Loucy (cell line): ENCODE measurements around the gene BCL11B.

Experiments used
- H2AFZ ChIP-seq: fragments of 200-600 bp; sonication (generic); 2 replicates; pipeline ENCODE4 v1.6.0; 2016; ENCODE audit warnings: antibody characterized with exemption, mild to moderate bottlenecking, low read length, moderate library complexity
- H3F3A ChIP-seq: fragments of 200-600 bp; 2 replicates; pipeline ENCODE4 v1.6.0; 2016; ENCODE audit warnings: antibody characterized with exemption, low read depth, mild to moderate bottlenecking
- H3K27me3 ChIP-seq: fragments of 200-600 bp; sonication (generic); 2 replicates; pipeline ENCODE4 v1.6.1; 2014; ENCODE audit warnings: low read length, mild to moderate bottlenecking; ENCODE audit not compliant: insufficient read depth, poor library complexity, severe bottlenecking
- H3K36me3 ChIP-seq: fragments of 200-600 bp; sonication (generic); 2 replicates; pipeline ENCODE4 v1.6.1; 2016; ENCODE audit warnings: low read length; ENCODE audit not compliant: insufficient read depth
- H3K4me1 ChIP-seq: fragments of 200-600 bp; sonication (generic); 2 replicates; pipeline ENCODE4 v1.5.1; 2014; ENCODE audit warnings: low read length, mild to moderate bottlenecking; ENCODE audit not compliant: insufficient read depth, poor library complexity, severe bottlenecking
- H3K4me2 ChIP-seq: fragments of 200-600 bp; sonication (generic); 2 replicates; pipeline ENCODE4 v1.6.0; 2014; ENCODE audit warnings: antibody characterized with exemption, low read length, low read depth, mild to moderate bottlenecking; ENCODE audit not compliant: poor library complexity, severe bottlenecking
- H3K4me3 ChIP-seq: fragments of 200-600 bp; sonication (generic); 2 replicates; pipeline ENCODE4 v1.5.1; 2014; ENCODE audit warnings: low read length, mild to moderate bottlenecking, mixed read lengths; ENCODE audit not compliant: poor library complexity, severe bottlenecking
- H3K79me2 ChIP-seq: fragments of 200-600 bp; sonication (generic); 2 replicates; pipeline ENCODE4 v1.6.1; 2014; ENCODE audit warnings: low read length; ENCODE audit not compliant: insufficient read depth
- H3K9ac ChIP-seq: fragments of 200-600 bp; sonication (generic); 2 replicates; pipeline ENCODE4 v1.6.0; 2014; ENCODE audit warnings: mild to moderate bottlenecking, low read depth, low read length, moderate library complexity; ENCODE audit not compliant: poor library complexity, severe bottlenecking
- H3K9me2 ChIP-seq: fragments of 200-600 bp; sonication (generic); replicated peaks from 2 replicates; pipeline ENCODE4 v1.6.1; 2016; ENCODE audit warnings: low read depth, low read length, mixed read lengths
- H3K9me3 ChIP-seq: fragments of 200-600 bp; sonication (generic); 2 replicates; pipeline ENCODE4 v1.6.1; 2014; ENCODE audit warnings: mild to moderate bottlenecking, antibody characterized with exemption, low read length, low read depth; ENCODE audit not compliant: insufficient read depth
- H4K20me1 ChIP-seq: fragments of 200-600 bp; sonication (generic); 2 replicates; pipeline ENCODE4 v1.6.0; 2014; ENCODE audit warnings: antibody characterized with exemption, low read length, mild to moderate bottlenecking; ENCODE audit not compliant: insufficient read depth, poor library complexity, severe bottlenecking
- CTCF ChIP-seq: fragments of 200-600 bp; sonication (generic); conservative IDR thresholded peaks from 2 replicates; pipeline ENCODE4 v1.5.1; 2014; ENCODE audit warnings: mild to moderate bottlenecking, antibody characterized with exemption, low read length
- EZH2phosphoT487 ChIP-seq: fragments of 200-600 bp; IDR thresholded peaks from 2 replicates; pipeline ENCODE4 v1.6.1; 2018; ENCODE audit warnings: antibody characterized with exemption, mild to moderate bottlenecking, moderate library complexity, borderline replicate concordance

Gene BCL11B

DNA sequence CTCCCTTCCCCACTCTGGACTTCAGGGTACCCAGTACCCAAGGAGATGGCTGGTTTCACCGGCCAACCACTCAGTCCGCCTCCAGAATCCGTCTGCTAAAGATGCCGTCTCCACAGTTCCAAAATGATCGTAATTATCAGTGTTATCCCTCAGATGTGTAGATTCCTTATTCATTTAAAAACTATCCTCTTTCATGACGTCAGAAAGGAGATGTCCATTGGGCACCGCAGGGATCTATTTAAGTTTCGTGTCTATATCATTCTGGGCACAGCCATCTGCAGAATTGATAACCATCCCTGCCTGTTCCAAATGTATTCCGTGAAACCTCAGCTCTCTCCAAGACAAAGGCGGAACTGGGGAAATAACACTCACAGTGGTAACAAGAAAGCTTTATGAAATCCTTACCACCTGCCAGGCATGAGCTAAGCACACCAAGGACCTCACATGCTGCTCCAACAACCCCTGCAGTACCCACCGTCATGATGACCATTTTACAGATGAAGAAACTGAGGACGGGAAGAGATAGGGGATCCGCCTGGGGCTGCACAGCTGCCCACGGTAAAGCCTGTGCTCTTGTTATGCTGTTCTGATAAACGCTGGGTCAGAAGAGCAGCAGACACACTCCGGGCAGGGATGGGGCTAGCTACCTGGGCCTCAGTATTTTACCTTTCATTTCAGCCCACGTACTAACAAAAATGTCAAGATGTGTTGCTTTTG lies 90.0 kb downstream of the BCL11B start:
- peaks cover 41% of the 10 kb centered on the region for H4K20me1 ChIP-seq

GRCh38 chr14:99181241-99181640 lies 90.8 kb downstream of the BCL11B start:
- H3K4me3 ChIP-seq = no peak overlapping the region
- peaks cover 47% of the 10 kb centered on the region for H4K20me1 ChIP-seq
- no peak for TF ChIP-seq EZH2phosphoT487
- TF ChIP-seq CTCF = no peak
- H3K4me2 ChIP-seq = no peak overlapping the region
- no peaks in the 10 kb centered on the region for H3K9me3 ChIP-seq
- no peak overlapping the region for H2AFZ ChIP-seq
- no peaks in the 10 kb centered on the region for H3K4me1 ChIP-seq
- H3K27me3 ChIP-seq = no peaks in the 10 kb centered on the region
- no peaks in the 10 kb centered on the region for H3K9me2 ChIP-seq
- peaks cover 17% of the 10 kb centered on the region; the same call in 1 of the 2 replicates for H3K36me3 ChIP-seq
- H3K9ac ChIP-seq = no peak overlapping the region
- no peaks in the 10 kb centered on the region for H3F3A ChIP-seq
- H3K79me2 ChIP-seq = peaks cover 91% of the 10 kb centered on the region

More for the DNA sequence above, 90.0 kb downstream of the BCL11B start:
- no peak overlapping the region for H2AFZ ChIP-seq
- H3K4me2 ChIP-seq = no peak overlapping the region
- no peak overlapping the region for H3K4me3 ChIP-seq
- peaks cover 93% of the 10 kb centered on the region for H3K79me2 ChIP-seq
- H3K4me1 ChIP-seq = no peaks in the 10 kb centered on the region
- no peaks in the 10 kb centered on the region for H3K9me2 ChIP-seq
- TF ChIP-seq CTCF (no peak), EZH2phosphoT487 (no peak)
- no peaks in the 10 kb centered on the region for H3K27me3 ChIP-seq
- H3K9me3 ChIP-seq = no peaks in the 10 kb centered on the region
- H3K36me3 ChIP-seq = peaks cover 17% of the 10 kb centered on the region; the same call in 1 of the 2 replicates
- no peaks in the 10 kb centered on the region for H3F3A ChIP-seq
- no peak overlapping the region for H3K9ac ChIP-seq

GRCh38 chr14:99179946-99180345 lies 92.1 kb downstream of the BCL11B start:
- Histone ChIP-seq H3K36me3 (peaks cover 24% of the 10 kb centered on the region; the same call in 1 of the 2 replicates), H3K79me2 (peaks cover 80% of the 10 kb centered on the region), H4K20me1 (peaks cover 42% of the 10 kb centered on the region), H3K4me3 (no peak overlapping the region), H3K9me2 (no peaks in the 10 kb centered on the region), H3F3A (no peaks in the 10 kb centered on the region), H3K9ac (no peak overlapping the region), H3K4me1 (no peaks in the 10 kb centered on the region), H3K4me2 (no peak overlapping the region), H3K27me3 (no peaks in the 10 kb centered on the region), H3K9me3 (no peaks in the 10 kb centered on the region), H2AFZ (no peak overlapping the region)
- no peak for TF ChIP-seq CTCF
- TF ChIP-seq EZH2phosphoT487 = no peak
